Right atrium auricular region (tissue), 2 donors: ENCODE results near the gene WDPCP. TPM values are rescaled to one million over a fixed set of nuclear protein-coding genes. Genes with fewer than 3 reads are reported as not detected.
"Not testable (repeated sequence)": the region's sequence is repeated elsewhere in the genome, so short reads cannot be mapped to it uniquely, and the experiment has no call there.

Experiments
- DNase-seq: peaks from one replicate; pipeline ENCODE4 v3.0.0-alpha.2; 2019; ENCODE audit warnings: low spot score
- H3K27ac ChIP-seq, 2 donors: fragments of 200-600 bp; sonication (generic); 1 replicate in 1 of 2; 2 replicates in 1 of 2; pipeline ENCODE4 v1.5.1; 2016 to 2019
- H3K27me3 ChIP-seq, 2 donors: fragments of 200-600 bp; sonication (generic); one replicate each; pipeline versions ENCODE4 v1.5.1 to v1.6.0; 2017 to 2019
- H3K36me3 ChIP-seq: fragments of 200-600 bp; sonication (generic); one replicate; pipeline ENCODE4 v1.5.1; 2016
- H3K4me1 ChIP-seq, 2 donors: fragments of 200-600 bp; sonication (generic); one replicate each; pipeline versions ENCODE4 v1.5.1 to v1.6.0; 2017 to 2019
- H3K4me3 ChIP-seq, 2 donors: fragments of 200-600 bp; sonication (generic); 1 replicate in 1 of 2; 2 replicates in 1 of 2; pipeline ENCODE4 v1.5.1; 2017 to 2019; ENCODE audit warnings: mild to moderate bottlenecking in 1 of 2, moderate library complexity in 1 of 2
- H3K9me3 ChIP-seq, 2 donors: fragments of 200-600 bp; sonication (generic); one replicate each; pipeline ENCODE4 v1.5.1; 2019
- CTCF ChIP-seq, 2 donors: fragments of 200-600 bp; sonication (generic); IDR thresholded peaks; one replicate each; pipeline ENCODE4 v1.5.1; 2019; ENCODE audit warnings: antibody characterized with exemption in 2 of 2
- total RNA-seq, 2 donors: library from RNA; depleted of rRNA; stranded (reverse); fragments of >200 nt; gene quantifications; one replicate each; pipeline ENCODE4 v1.1.0, GENCODE V29; 2016

The WDPCP gene
- 10 to 100 TPM in 1 of 2 donors, 1 to 10 TPM in 1; 8.7 to 12.6 TPM for total RNA-seq

GRCh38 chr2:63588385-63589147 lies at the start of gene WDPCP, which contains the start of gene MDH1:
Gene WDPCP (minus strand): TSS chr2:63588477. CDS start chr2:63588271, 206 bp downstream.
Gene MDH1 (plus strand): TSS chr2:63588963. CDS start chr2:63589044, 81 bp downstream.
- Histone ChIP-seq H3K27ac (peak within 1 kb of the TSS; percentile 89 to 97), H3K36me3 (peaks cover 14% of the 10 kb centered on the region), H3K27me3 (no peaks in the 10 kb centered on the region), H3K4me1 (peaks cover 0 to 48% of the 10 kb centered on the region in 2 donors), H3K9me3 (no peaks in the 10 kb centered on the region), H3K4me3 (peak within 1 kb of the TSS; percentile 84 to 86)
- TF ChIP-seq CTCF (IDR thresholded peaks at IDR 0.05) = no peak
- peak; percentile 97 for DNase-seq

GRCh38 chr2:63632382-63632781 lies 44.1 kb upstream of the WDPCP start:
- Histone ChIP-seq H3K27me3 (no peaks in the 10 kb centered on the region), H3K9me3 (peaks cover 0 to 33% of the 10 kb centered on the region in 2 donors), H3K36me3 (no peaks in the 10 kb centered on the region), H3K4me3 (no peak overlapping the region), H3K4me1 (no peaks in the 10 kb centered on the region), H3K27ac (no peak overlapping the region)
- no peak for DNase-seq
- TF ChIP-seq CTCF (IDR thresholded peaks at IDR 0.05) = no peak

- no peaks in the 10 kb centered on the region for H3K36me3 ChIP-seq
- H3K9me3 ChIP-seq = peaks cover 0 to 33% of the 10 kb centered on the region in 2 donors
- no peak for DNase-seq
- TF ChIP-seq CTCF (IDR thresholded peaks at IDR 0.05) = no peak
- H3K27ac ChIP-seq = no peak overlapping the region
- H3K4me3 ChIP-seq = no peak overlapping the region
- no peaks in the 10 kb centered on the region for H3K4me1 ChIP-seq
- H3K27me3 ChIP-seq = no peaks in the 10 kb centered on the region
These were observed 43.2 kb upstream of the WDPCP start for GRCh38 chr2:63631501-63631900.

- peaks cover 0 to 14% of the 10 kb centered on the region in 2 donors for H3K9me3 ChIP-seq
- no peak overlapping the region for H3K27ac ChIP-seq
- DNase-seq = no peak
- no peaks in the 10 kb centered on the region for H3K27me3 ChIP-seq
- no peak for TF ChIP-seq CTCF (IDR thresholded peaks at IDR 0.05)
- no peak overlapping the region for H3K4me3 ChIP-seq
- no peaks in the 10 kb centered on the region for H3K4me1 ChIP-seq
- no peaks in the 10 kb centered on the region for H3K36me3 ChIP-seq
These were observed 40.2 kb upstream of the WDPCP start for GRCh38 chr2:63628403-63628942.

GRCh38 chr2:63627866-63628265 lies 39.6 kb upstream of the WDPCP start:
- Histone ChIP-seq H3K9me3 (peaks cover 0 to 8% of the 10 kb centered on the region in 2 donors), H3K4me3 (no peak overlapping the region), H3K27me3 (no peaks in the 10 kb centered on the region), H3K36me3 (no peaks in the 10 kb centered on the region), H3K4me1 (no peaks in the 10 kb centered on the region), H3K27ac (no peak overlapping the region)
- no peak for TF ChIP-seq CTCF (IDR thresholded peaks at IDR 0.05)
- DNase-seq = no peak

GRCh38 chr2:63623763-63624162 lies 35.5 kb upstream of the WDPCP start:
- DNase-seq, H3K36me3 ChIP-seq, H3K27me3 ChIP-seq, H3K4me3 ChIP-seq, H3K4me1 ChIP-seq, H3K27ac ChIP-seq, H3K9me3 ChIP-seq: not testable (repeated sequence)
